ENCODE data around the gene AURKA. TPM values are rescaled to one million over a fixed set of nuclear protein-coding genes. Genes with fewer than 3 reads are reported as not detected.
A peak's percentile ranks its signal among the peaks of the same experiment; 100 is the strongest.

AURKA gene
- total and polyA plus RNA-seq, 9 of the 15 experiments (the other 6 are each of a cell fraction or from before 2014, with no cell fraction given) = 72.7 to 162 (median 113) TPM

GRCh38 chr20:56324806-56325205, 67.2 kb downstream of the AURKA start:
- Histone ChIP-seq H3K4me2 (ENCODE audit: insufficient read depth, low read length) (no peak overlapping the region), H3K4me3 (no peak overlapping the region), H3K9me3 (replicated peaks; ENCODE audit: control insufficient read depth, insufficient read depth, low read depth, low read length) (no peaks in the 10 kb centered on the region), H3K27ac (ENCODE audit: extremely low read depth, low read depth, low read length) (no peak overlapping the region), H2AFZ (ENCODE audit: low read depth, low read length) (no peak overlapping the region), H3K36me3 (ENCODE audit: control insufficient read depth, insufficient read depth, low read length) (no peaks in the 10 kb centered on the region), H3K9me1 (ENCODE audit: control insufficient read depth, insufficient read depth, low read length) (no peaks in the 10 kb centered on the region), H3K4me1 (replicated peaks in 1 of 2; ENCODE audit: control insufficient read depth in 2 of 2, insufficient read depth in 2 of 2, low read length in 2 of 2) (no peaks in the 10 kb centered on the region), H3K9ac (ENCODE audit: insufficient read depth in 1 of 2, low read depth in 2 of 2, low read length in 2 of 2) (no peak overlapping the region), H3K79me2 (ENCODE audit: control insufficient read depth, insufficient read depth, low read length) (no peaks in the 10 kb centered on the region), H4K20me1 (replicated peaks; ENCODE audit: control insufficient read depth, insufficient read depth, low read length) (no peaks in the 10 kb centered on the region), H3K27me3 (ENCODE audit: control insufficient read depth in 2 of 2, insufficient read depth in 2 of 2, low read length in 2 of 2) (no peaks in the 10 kb centered on the region)
- BruUV-seq (replicated peaks) = no TSS peak
- no peak for DNase-seq (ENCODE audit: extremely low read depth in 1 of 4, low spot score in 3 of 4)
- POLR2A ChIA-PET = no interaction called here
- ATAC-seq = no peak
- CTCF ChIA-PET (ENCODE audit: low intra/inter-chr PET ratio) = no interaction called here
- in situ Hi-C loops (cut with MboI) = no loop called here
- TF ChIP-seq ETS1 (conservative IDR thresholded peaks at IDR 0.05; ENCODE audit: control insufficient read depth, low read depth, low read length) = no peak
- TF ChIP-seq, protein P1, sequence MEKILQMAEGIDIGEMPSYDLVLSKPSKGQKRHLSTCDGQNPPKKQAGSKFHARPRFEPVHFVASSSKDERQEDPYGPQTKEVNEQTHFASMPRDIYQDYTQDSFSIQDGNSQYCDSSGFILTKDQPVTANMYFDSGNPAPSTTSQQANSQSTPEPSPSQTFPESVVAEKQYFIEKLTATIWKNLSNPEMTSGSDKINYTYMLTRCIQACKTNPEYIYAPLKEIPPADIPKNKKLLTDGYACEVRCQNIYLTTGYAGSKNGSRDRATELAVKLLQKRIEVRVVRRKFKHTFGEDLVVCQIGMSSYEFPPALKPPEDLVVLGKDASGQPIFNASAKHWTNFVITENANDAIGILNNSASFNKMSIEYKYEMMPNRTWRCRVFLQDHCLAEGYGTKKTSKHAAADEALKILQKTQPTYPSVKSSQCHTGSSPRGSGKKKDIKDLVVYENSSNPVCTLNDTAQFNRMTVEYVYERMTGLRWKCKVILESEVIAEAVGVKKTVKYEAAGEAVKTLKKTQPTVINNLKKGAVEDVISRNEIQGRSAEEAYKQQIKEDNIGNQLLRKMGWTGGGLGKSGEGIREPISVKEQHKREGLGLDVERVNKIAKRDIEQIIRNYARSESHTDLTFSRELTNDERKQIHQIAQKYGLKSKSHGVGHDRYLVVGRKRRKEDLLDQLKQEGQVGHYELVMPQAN (IDR thresholded peaks at IDR 0.05; ENCODE audit: borderline replicate concordance) = no peak
- TF ChIP-seq HLTF (IDR thresholded peaks at IDR 0.05) = no peak
- peak; percentile 78 for TF ChIP-seq CEBPB (tag; IDR thresholded peaks at IDR 0.05)
- TF ChIP-seq CEBPG (CRISPR knock-in tag; IDR thresholded peaks at IDR 0.05) = no peak
- TF ChIP-seq CEBPG (tag; conservative IDR thresholded peaks at IDR 0.05 in 1 of 2, IDR thresholded peaks at IDR 0.05 in 1 of 2) = peak in 1 of 2 experiments; percentile 85; a peak in 2 of 4 replicates
- TF ChIP-seq RBFOX2 (IDR thresholded peaks at IDR 0.05; ENCODE audit: low read depth, low read length) = no peak
- no peak for TF ChIP-seq ZNF449 (CRISPR knock-in tag; IDR thresholded peaks at IDR 0.05)
- no peak for TF ChIP-seq SRF (CRISPR knock-in tag; IDR thresholded peaks at IDR 0.05)
- intact Hi-C loops (cut with micrococcal nuclease) = no loop called here
- no peak for FAIRE-seq

Data from K562 (cell line).